Glutamatergic neuron (in vitro differentiated cells): Measurements from ENCODE around the gene CCL27. TPM values are rescaled to one million over a fixed set of nuclear protein-coding genes. Genes with fewer than 3 reads are reported as not detected.

Source experiments
- DNase-seq: peaks from one replicate; pipeline ENCODE4 v3.0.0; 2022
- H3K27ac Mint-ChIP-seq: one replicate; pipeline ENCODE4 v1.8.0; 2020; ENCODE audit warnings: mild to moderate bottlenecking, mixed read lengths, inconsistent platforms; ENCODE audit not compliant: unreplicated experiment
- H3K27me3 Mint-ChIP-seq: one replicate; pipeline ENCODE4 v1.8.0; 2020; ENCODE audit warnings: mild to moderate bottlenecking, moderate library complexity, mixed read lengths, inconsistent platforms; ENCODE audit not compliant: unreplicated experiment
- H3K36me3 Mint-ChIP-seq: one replicate; pipeline ENCODE4 v1.8.0; 2020; ENCODE audit warnings: mild to moderate bottlenecking, mixed read lengths, inconsistent platforms; ENCODE audit not compliant: unreplicated experiment
- H3K4me1 Mint-ChIP-seq: one replicate; pipeline ENCODE4 v1.8.0; 2020; ENCODE audit warnings: mild to moderate bottlenecking, low read depth, mixed read lengths, inconsistent platforms; ENCODE audit not compliant: unreplicated experiment
- H3K4me3 Mint-ChIP-seq: one replicate; pipeline ENCODE4 v1.8.0; 2020; ENCODE audit warnings: mild to moderate bottlenecking, mixed read lengths, inconsistent platforms; ENCODE audit not compliant: unreplicated experiment
- H3K9me3 Mint-ChIP-seq: one replicate; pipeline ENCODE4 v1.8.0; 2020; ENCODE audit warnings: mild to moderate bottlenecking, moderate library complexity, mixed read lengths, inconsistent platforms; ENCODE audit not compliant: unreplicated experiment
- total RNA-seq: library from RNA; stranded (reverse); fragmentation: NEBNext Ultra II Directional; extraction: Animal tissue kit (Norgen Biotek cat#: 25700); gene quantifications from one replicate; pipeline ENCODE4 v1.2.1, GENCODE V29; 2021; ENCODE audit not compliant: unreplicated experiment
- TF ChIP-seq, protein P1 (sequence below): fragments of 200-600 bp; sonication (generic); IDR thresholded peaks from one replicate; pipeline ENCODE4 v1.5.0; 2021; ENCODE audit not compliant: partially characterized antibody, unreplicated experiment

The CCL27 gene
- total RNA-seq, 1 donor from 2014 or later, result 1.7 TPM

DNA sequence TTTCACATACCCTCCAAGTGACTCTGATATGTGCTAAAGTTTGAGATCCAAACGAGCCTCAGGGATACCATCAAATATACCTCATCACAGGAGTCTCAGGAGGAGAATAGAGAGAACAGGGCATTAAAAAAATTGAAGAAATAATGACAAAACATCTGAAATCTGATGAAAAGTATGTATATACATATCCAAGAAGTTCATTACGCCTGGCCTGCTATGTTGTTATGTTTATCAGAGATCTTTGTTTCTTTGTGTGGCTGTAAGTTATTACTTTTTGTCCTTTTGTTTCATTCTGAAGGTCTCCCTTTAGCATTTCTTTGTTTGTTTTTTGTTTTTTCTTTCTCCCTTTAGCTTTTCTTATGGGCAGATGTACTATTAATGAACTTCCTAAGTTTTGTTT is 31.1 kb upstream of the CCL27 start:
- H3K36me3 Mint-ChIP-seq, result peaks cover 5% of the 10 kb centered on the region
- DNase-seq, result no peak
- no peaks in the 10 kb centered on the region for H3K4me1 Mint-ChIP-seq
- no peak overlapping the region for H3K27ac Mint-ChIP-seq
- H3K9me3 Mint-ChIP-seq, result no peaks in the 10 kb centered on the region
- H3K27me3 Mint-ChIP-seq, result no peaks in the 10 kb centered on the region
- TF ChIP-seq, protein P1, sequence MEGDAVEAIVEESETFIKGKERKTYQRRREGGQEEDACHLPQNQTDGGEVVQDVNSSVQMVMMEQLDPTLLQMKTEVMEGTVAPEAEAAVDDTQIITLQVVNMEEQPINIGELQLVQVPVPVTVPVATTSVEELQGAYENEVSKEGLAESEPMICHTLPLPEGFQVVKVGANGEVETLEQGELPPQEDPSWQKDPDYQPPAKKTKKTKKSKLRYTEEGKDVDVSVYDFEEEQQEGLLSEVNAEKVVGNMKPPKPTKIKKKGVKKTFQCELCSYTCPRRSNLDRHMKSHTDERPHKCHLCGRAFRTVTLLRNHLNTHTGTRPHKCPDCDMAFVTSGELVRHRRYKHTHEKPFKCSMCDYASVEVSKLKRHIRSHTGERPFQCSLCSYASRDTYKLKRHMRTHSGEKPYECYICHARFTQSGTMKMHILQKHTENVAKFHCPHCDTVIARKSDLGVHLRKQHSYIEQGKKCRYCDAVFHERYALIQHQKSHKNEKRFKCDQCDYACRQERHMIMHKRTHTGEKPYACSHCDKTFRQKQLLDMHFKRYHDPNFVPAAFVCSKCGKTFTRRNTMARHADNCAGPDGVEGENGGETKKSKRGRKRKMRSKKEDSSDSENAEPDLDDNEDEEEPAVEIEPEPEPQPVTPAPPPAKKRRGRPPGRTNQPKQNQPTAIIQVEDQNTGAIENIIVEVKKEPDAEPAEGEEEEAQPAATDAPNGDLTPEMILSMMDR, result no peak
- H3K4me3 Mint-ChIP-seq, result no peak overlapping the region

DNA sequence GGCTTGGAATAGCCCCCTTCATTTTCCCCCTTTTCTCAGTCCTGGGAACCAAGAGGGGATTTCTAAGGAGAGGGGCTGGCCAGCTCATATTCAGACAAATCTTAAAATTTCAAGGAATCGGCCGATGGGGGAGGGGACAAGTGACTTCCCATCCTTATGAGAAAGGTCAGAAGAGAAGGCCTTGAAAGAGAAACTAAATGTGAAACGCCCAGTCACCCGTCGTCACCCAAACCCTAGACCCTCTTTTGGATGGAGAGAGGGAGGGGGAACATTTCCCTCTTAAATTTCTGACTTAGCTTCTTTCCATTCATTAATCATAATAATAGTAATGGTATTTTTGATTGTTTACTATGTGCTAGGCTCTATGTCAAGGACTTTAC is 29.5 kb upstream of the CCL27 start:
- no peak for DNase-seq
- H3K27me3 Mint-ChIP-seq, result no peaks in the 10 kb centered on the region
- no peak overlapping the region for H3K27ac Mint-ChIP-seq
- H3K9me3 Mint-ChIP-seq, result peaks cover 3% of the 10 kb centered on the region
- no peak overlapping the region for H3K4me3 Mint-ChIP-seq
- TF ChIP-seq, protein P1, result no peak
- no peaks in the 10 kb centered on the region for H3K4me1 Mint-ChIP-seq
- H3K36me3 Mint-ChIP-seq, result peaks cover 5% of the 10 kb centered on the region

DNA sequence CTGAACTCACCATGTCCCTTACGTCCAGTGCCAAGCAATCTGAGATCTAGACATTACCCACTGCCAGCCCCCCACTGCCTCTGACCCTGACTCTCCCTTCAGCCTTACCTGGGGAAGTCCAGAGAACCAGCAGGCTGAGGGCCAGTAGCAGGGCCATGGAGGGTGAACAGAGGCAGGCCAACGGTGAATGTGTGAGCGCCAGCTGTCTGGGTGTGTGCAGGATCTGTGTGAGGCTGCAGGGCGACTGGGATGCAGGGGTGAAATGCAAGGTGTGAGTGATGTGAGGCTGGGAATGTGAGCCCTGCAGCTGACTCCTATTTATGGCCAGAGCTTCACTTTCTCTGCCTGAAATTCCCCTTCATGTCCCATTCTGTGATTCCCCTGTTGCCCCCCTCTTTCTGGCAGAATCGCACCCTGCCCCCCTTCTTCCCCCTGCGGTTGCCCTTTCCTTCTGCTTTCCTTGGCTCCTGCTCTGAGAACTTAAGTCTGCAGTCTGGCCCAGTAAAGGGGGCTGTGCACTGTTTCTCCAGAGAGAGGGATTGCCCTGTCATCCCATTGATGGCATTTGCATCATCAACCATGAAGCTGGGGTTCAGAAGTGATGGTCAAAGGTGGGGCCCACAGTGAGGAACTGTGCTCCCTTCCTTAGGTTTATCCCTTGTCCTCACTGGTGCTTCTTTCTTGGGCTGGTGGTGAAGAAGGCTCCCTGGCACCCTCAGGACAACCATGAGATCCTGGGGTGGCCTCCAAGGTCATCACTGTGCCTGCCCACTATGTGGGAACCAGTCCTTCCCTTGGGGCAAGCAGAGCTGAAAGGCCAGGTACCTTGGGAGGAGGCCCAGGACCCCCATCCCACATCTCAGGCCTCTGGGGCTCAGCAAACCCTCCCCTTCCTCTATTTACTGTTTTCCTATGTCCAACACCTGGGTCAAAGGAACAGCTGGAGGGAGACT is 28.8 kb upstream of the CCL27 start, which contains the start of gene CCL19:
CCL19 (minus strand) TSS at position 294 of the 953 bp plus-strand sequence; CDS start at position 157, 137 bp downstream.
- TF ChIP-seq, protein P1, result no peak
- Mint-ChIP-seq H3K27ac (no peak within 1 kb of the TSS), H3K9me3 (peaks cover 3% of the 10 kb centered on the region), H3K27me3 (no peaks in the 10 kb centered on the region), H3K4me1 (no peaks in the 10 kb centered on the region), H3K36me3 (peaks cover 5% of the 10 kb centered on the region), H3K4me3 (no peak within 1 kb of the TSS)
- DNase-seq, result no peak

DNA sequence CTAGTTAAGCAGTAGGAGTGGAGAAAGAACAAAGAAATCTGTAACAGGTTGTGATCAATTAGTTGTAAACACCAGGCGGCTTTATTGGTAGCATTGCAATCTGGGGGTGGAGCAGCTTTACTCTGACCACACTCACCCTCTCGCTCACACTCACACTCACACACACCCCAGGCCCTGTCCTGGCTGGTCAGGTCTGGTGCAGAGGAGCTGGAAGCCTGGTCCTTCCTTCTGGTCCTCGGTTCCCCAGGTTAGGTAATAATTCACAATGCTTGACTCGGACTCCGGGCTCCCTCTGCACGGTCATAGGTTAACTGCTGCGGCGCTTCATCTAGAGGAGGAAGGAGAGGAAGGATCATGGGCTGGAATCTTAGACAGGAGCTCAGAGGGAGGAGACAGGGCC is 27.1 kb upstream of the CCL27 start:
- Mint-ChIP-seq H3K27me3 (no peaks in the 10 kb centered on the region), H3K36me3 (peaks cover 2% of the 10 kb centered on the region), H3K4me3 (no peak overlapping the region), H3K4me1 (no peaks in the 10 kb centered on the region), H3K9me3 (peaks cover 6% of the 10 kb centered on the region), H3K27ac (no peak overlapping the region)
- TF ChIP-seq, protein P1, result no peak
- DNase-seq, result no peak

DNA sequence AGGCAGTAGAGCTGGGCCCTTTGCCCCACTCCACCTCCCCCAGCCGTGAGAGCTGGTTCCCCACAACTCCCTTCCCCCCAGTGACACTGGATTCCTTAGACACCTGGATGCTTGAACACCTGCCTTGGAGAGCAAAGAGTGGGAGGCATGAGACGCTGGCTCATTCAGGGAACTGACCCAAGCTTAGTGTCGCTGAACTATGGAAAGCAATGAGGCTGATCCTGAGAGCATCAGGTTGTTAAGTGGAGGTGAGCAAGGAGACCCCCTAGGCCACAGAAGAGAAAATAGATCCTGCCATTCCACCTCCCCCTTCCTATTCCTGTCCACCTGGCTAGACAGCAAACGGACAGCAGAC is 26.6 kb upstream of the CCL27 start:
- H3K36me3 Mint-ChIP-seq, result peaks cover 5% of the 10 kb centered on the region
- no peaks in the 10 kb centered on the region for H3K4me1 Mint-ChIP-seq
- TF ChIP-seq, protein P1, result no peak
- no peak overlapping the region for H3K4me3 Mint-ChIP-seq
- H3K9me3 Mint-ChIP-seq, result peaks cover 7% of the 10 kb centered on the region
- H3K27ac Mint-ChIP-seq, result no peak overlapping the region
- H3K27me3 Mint-ChIP-seq, result no peaks in the 10 kb centered on the region
- DNase-seq, result no peak
